Esophagus muscularis mucosa (tissue), 4 donors: ENCODE measurements around the gene C11orf97. TPM values are rescaled to one million over a fixed set of nuclear protein-coding genes. Genes with fewer than 3 reads are reported as not detected.

Experiments used
- DNase-seq: peaks from one replicate; pipeline ENCODE4 v3.0.0-alpha.2; 2017; ENCODE audit errors: extremely low spot score
- H3K27ac ChIP-seq, 4 donors: fragments of 200-600 bp; sonication (generic); replicated peaks in 1 of 4; 1 replicate in 3 of 4; 2 replicates in 1 of 4; pipeline ENCODE4 v1.5.1; 2016 to 2019; ENCODE audit warnings: mild to moderate bottlenecking in 1 of 4
- H3K27me3 ChIP-seq, 4 donors: fragments of 200-600 bp; sonication (generic); one replicate each; pipeline versions ENCODE4 v1.5.1 to v1.6.0; 2016 to 2019
- H3K36me3 ChIP-seq, 4 donors: fragments of 200-600 bp; sonication (generic); one replicate each; pipeline ENCODE4 v1.5.1; 2016 to 2019
- H3K4me1 ChIP-seq, 4 donors: fragments of 200-600 bp; sonication (generic); one replicate each; pipeline ENCODE4 v1.5.1; 2016 to 2019
- H3K4me3 ChIP-seq, 4 donors: fragments of 200-600 bp; sonication (generic); 1 replicate in 2 of 4; 2 replicates in 2 of 4; pipeline ENCODE4 v1.5.1; 2016 to 2019; ENCODE audit warnings: mild to moderate bottlenecking in 4 of 4, moderate library complexity in 1 of 4
- H3K9me3 ChIP-seq, 4 donors: fragments of 200-600 bp; sonication (generic); 1 replicate in 3 of 4; 2 replicates in 1 of 4; pipeline ENCODE4 v1.5.1; 2016 to 2019
- CTCF ChIP-seq, 3 experiments: fragments of 200-600 bp in 2 of 3; fragments of 450-650 bp in 1 of 3; sonication (generic) in 2 of 3; IDR thresholded peaks; one replicate each; pipeline ENCODE4 v1.5.1; 2017 to 2019; ENCODE audit warnings: antibody characterized with exemption in 3 of 3, mild to moderate bottlenecking in 2 of 3, moderate library complexity in 1 of 3
- EP300 ChIP-seq: sonication (generic); formaldehyde crosslinking; IDR thresholded peaks from one replicate; pipeline ENCODE4 v1.6.1; 2017; ENCODE audit warnings: antibody characterized with exemption
- POLR2A ChIP-seq: fragments of 450-650 bp; IDR thresholded peaks from one replicate; pipeline ENCODE4 v1.6.1; 2017; ENCODE audit warnings: antibody characterized with exemption, moderate library complexity, mild to moderate bottlenecking, low read depth
- POLR2AphosphoS5 ChIP-seq, 2 donors: sonication (generic); formaldehyde crosslinking; IDR thresholded peaks; one replicate each; pipeline ENCODE4 v1.6.1; 2017; ENCODE audit warnings: antibody characterized with exemption in 2 of 2
- WGBS: methylation state at CpG from one replicate; pipeline ENCODE4 v1.1.5; 2018; 5-methylcytosine and 5-hydroxymethylcytosine counted together
- intact Hi-C: fragments of 100-400 bp; cut with DNase I; formaldehyde crosslinking; loops from one replicate; pipeline ENCODE4 v1.15.1; 2023
- total RNA-seq, 4 donors: library from RNA; depleted of rRNA; stranded (reverse); fragments of >200 nt; gene quantifications; one replicate each; pipeline versions ENCODE4 v1.1.0 to v1.2.1, GENCODE V29; 2016

The C11orf97 gene
- total RNA-seq, 4 donors from 2014 or later: not detected

- TF ChIP-seq POLR2A (no peak), POLR2AphosphoS5 (IDR thresholded peaks at IDR 0.05) (no peak), CTCF (IDR thresholded peaks at IDR 0.05) (no peak), EP300 (no peak)
- Histone ChIP-seq H3K4me1 (peaks cover 7 to 17% (median 15%) of the 10 kb centered on the region in 4 donors), H3K4me3 (no peak overlapping the region), H3K27ac (no peak overlapping the region), H3K27me3 (no peaks in the 10 kb centered on the region), H3K9me3 (no peaks in the 10 kb centered on the region), H3K36me3 (no peaks in the 10 kb centered on the region)
- intact Hi-C loops: no loop called here
- DNase-seq: no peak
- 79% methylated on average over 1 of the region's 1 CpG for WGBS
Observed at GRCh38 chr11:94539420-94539819, 27.2 kb downstream of the C11orf97 start.

GRCh38 chr11:94543695-94544645 lies 31.7 kb downstream of the C11orf97 start, which contains the start of gene FUT4:
FUT4 (plus strand) TSS chr11:94543921; CDS start chr11:94544134, 213 bp downstream.
- peak within 1 kb of the TSS; percentile 98 to 99 (median 98) for H3K27ac ChIP-seq
- H3K36me3 ChIP-seq: no peaks in the 10 kb centered on the region
- H3K4me1 ChIP-seq: peaks cover 15 to 62% (median 57%) of the 10 kb centered on the region in 4 donors
- intact Hi-C loops: no loop called here
- H3K4me3 ChIP-seq: peak within 1 kb of the TSS; percentile 78 to 82 (median 80)
- peak; percentile 94 for DNase-seq
- no peaks in the 10 kb centered on the region for H3K9me3 ChIP-seq
- H3K27me3 ChIP-seq: no peaks in the 10 kb centered on the region
- TF ChIP-seq EP300 (no peak), CTCF (IDR thresholded peaks at IDR 0.05) (peak in 1 of 3 experiments; percentile 9), POLR2AphosphoS5 (IDR thresholded peaks at IDR 0.05) (peak; percentile 64 to 84), POLR2A (peak; percentile 3)
- WGBS: under 1% methylated on average over 25 of the region's 109 CpGs

- intact Hi-C loops: no loop called here
- no peak for DNase-seq
- no peaks in the 10 kb centered on the region for H3K36me3 ChIP-seq
- 34% methylated on average over 8 of the region's 59 CpGs for WGBS
- H3K4me1 ChIP-seq: peaks cover 15 to 68% (median 61%) of the 10 kb centered on the region in 4 donors
- H3K9me3 ChIP-seq: no peaks in the 10 kb centered on the region
- peak overlapping the region; percentile 78 to 82 (median 80) for H3K4me3 ChIP-seq
- no peaks in the 10 kb centered on the region for H3K27me3 ChIP-seq
- TF ChIP-seq POLR2AphosphoS5 (IDR thresholded peaks at IDR 0.05) (no peak), EP300 (no peak)
- peak overlapping the region; percentile 98 to 99 (median 98) for H3K27ac ChIP-seq
Observed at GRCh38 chr11:94544646-94545263, 32.5 kb downstream of the C11orf97 start.

- intact Hi-C loops: no loop called here
- Histone ChIP-seq H3K36me3 (no peaks in the 10 kb centered on the region), H3K4me3 (peak overlapping the region; percentile 78 to 82 (median 80)), H3K9me3 (no peaks in the 10 kb centered on the region), H3K27me3 (no peaks in the 10 kb centered on the region), H3K27ac (peak overlapping the region; percentile 98 to 99 (median 98)), H3K4me1 (peaks cover 15 to 70% (median 61%) of the 10 kb centered on the region in 4 donors)
- DNase-seq: no peak
- TF ChIP-seq POLR2A (no peak), POLR2AphosphoS5 (IDR thresholded peaks at IDR 0.05) (no peak), EP300 (no peak), CTCF (IDR thresholded peaks at IDR 0.05) (no peak)
- WGBS: 81% methylated on average over 43 of the region's 54 CpGs
Observed at GRCh38 chr11:94545264-94546161, 33.3 kb downstream of the C11orf97 start.
